ENCODE measurements around the gene TCF12. TPM values are rescaled to one million over a fixed set of nuclear protein-coding genes. Genes with fewer than 3 reads are reported as not detected.

TCF12 gene
- polyA plus RNA-seq, 1 experiment = 447 TPM

DNA sequence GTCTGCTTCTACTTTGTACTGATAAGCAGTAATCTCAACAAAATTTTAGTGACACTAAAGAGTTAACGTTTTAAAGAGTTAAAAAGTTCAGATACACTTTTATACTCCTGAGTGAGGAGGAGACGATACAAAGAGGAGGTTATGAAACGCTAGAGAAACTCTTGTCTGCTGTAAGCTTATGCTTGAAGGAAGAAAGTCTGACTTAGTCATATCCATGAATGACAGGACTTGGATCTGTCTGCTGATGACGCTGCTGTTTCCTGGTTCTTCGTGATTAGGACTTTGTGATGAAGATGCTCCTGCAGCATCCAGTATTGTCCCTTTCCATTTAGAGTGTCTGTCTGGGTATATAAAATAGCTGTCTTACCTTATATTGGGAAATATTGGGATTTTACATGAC is 15.8 kb downstream of the TCF12 start:
- ChIA-PET POLR2A (no interaction called here), CTCF (interaction anchor here (0.8 kb wide), 1 partner anchor 10 kb away, joined by 3 read pairs; no protein-coding TSS in a partner anchor)
- no peaks in the 10 kb centered on the region for H3K27me3 ChIP-seq (ENCODE audit: control insufficient read depth, insufficient read depth, low read length)
- no peak overlapping the region for H3K4me3 ChIP-seq (ENCODE audit: low read depth, low read length)
- H3K27ac ChIP-seq (ENCODE audit: low read depth, low read length) = no peak overlapping the region
- no peaks in the 10 kb centered on the region for H3K9me3 ChIP-seq (ENCODE audit: control insufficient read depth, insufficient read depth, low read length)
- TF ChIP-seq CTCF (IDR thresholded peaks at IDR 0.05; ENCODE audit: low read depth, low read length) = no peak
- no peak for DNase-seq (ENCODE audit: low read depth, low spot score)

DNA sequence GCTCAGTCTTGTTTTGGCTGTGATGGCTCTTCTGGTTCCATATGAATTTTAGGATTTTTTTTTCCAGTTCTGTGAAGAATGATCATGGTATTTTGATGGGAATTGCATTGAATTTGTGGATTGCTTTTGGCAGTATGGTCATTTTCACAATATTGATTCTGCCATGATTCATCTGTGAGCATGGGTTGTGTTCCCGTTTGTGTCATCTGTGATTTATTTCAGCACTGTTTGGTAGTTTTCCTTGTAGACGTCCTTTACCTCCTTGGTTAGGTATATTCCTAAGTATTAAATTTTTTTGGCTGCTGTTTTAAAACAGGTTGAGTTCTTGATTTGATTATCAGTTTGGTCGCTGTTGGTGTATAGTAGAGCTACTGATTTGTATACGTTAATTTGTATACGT is 18.5 kb downstream of the TCF12 start:
- no peak for DNase-seq (ENCODE audit: low read depth, low spot score)
- Histone ChIP-seq H3K9me3 (ENCODE audit: control insufficient read depth, insufficient read depth, low read length) (no peaks in the 10 kb centered on the region), H3K27ac (ENCODE audit: low read depth, low read length) (no peak overlapping the region), H3K27me3 (ENCODE audit: control insufficient read depth, insufficient read depth, low read length) (no peaks in the 10 kb centered on the region), H3K4me3 (ENCODE audit: low read depth, low read length) (no peak overlapping the region)
- ChIA-PET CTCF (no interaction called here), POLR2A (interaction anchor here (0.7 kb wide), 1 partner anchor 19 kb away, joined by 5 read pairs; the partner anchor contains the start of gene TCF12)
- no peak for TF ChIP-seq CTCF (IDR thresholded peaks at IDR 0.05; ENCODE audit: low read depth, low read length)

DNA sequence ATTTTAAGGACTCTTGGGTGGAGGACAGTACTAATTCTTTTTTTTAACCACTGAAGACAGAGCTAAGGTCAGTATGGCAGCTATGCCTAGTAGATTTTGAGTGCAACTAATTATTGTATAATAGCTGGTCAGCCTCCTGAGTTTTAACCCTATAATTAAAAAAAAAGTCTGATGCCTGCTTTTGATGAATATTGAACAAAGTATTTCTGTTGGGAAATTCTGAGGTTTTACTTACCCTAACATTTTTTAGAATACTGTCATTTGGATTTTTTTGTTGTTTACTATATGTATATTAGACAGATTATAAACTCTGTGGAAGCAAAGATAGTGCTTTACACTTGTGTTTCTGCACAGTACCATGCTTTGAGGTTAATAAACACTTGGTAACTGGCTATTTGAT is 20.8 kb downstream of the TCF12 start:
- Histone ChIP-seq H3K27ac (ENCODE audit: low read depth, low read length) (no peak overlapping the region), H3K27me3 (ENCODE audit: control insufficient read depth, insufficient read depth, low read length) (no peaks in the 10 kb centered on the region), H3K9me3 (ENCODE audit: control insufficient read depth, insufficient read depth, low read length) (no peaks in the 10 kb centered on the region), H3K4me3 (ENCODE audit: low read depth, low read length) (no peak overlapping the region)
- ChIA-PET POLR2A (interaction anchor here (1.1 kb wide), 1 partner anchor 9 kb away, joined by 3 read pairs; no protein-coding TSS in a partner anchor), CTCF (interaction anchor here (0.9 to 1.0 kb wide), 2 partner anchors 200 to 208 kb away, joined by 3 to 4 read pairs; no protein-coding TSS in a partner anchor)
- no peak for TF ChIP-seq CTCF (IDR thresholded peaks at IDR 0.05; ENCODE audit: low read depth, low read length)
- DNase-seq (ENCODE audit: low read depth, low spot score) = no peak

DNA sequence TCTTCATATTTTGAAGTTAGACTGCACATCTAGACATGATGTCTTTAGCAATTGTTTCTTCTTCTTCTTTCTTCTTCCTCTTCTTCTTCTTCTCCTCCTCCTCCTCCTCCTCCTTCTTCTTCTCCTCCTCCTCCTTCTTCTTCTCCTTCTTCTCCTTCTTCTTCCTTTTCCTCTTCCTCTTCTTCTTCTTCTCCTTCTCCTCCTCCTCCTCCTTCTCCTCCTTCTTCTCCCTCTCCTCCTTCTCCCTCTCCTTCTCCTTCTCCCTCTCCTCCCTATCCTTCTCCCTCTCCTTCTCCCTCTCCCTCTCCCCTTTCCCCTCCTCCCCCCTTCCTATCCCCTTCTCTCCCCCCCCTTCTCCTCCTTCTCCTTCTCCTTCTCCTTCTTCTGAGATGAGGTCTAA is 21.9 kb downstream of the TCF12 start:
- CTCF ChIA-PET = interaction anchor here (1.0 kb wide), 1 partner anchor 206 kb away, joined by 4 read pairs; no protein-coding TSS in a partner anchor

More for the DNA sequence above, 21.9 kb downstream of the TCF12 start:
- H3K4me3 ChIP-seq (ENCODE audit: low read depth, low read length) = no peak overlapping the region
- no peak overlapping the region for H3K27ac ChIP-seq (ENCODE audit: low read depth, low read length)
- TF ChIP-seq CTCF (IDR thresholded peaks at IDR 0.05; ENCODE audit: low read depth, low read length) = no peak
- H3K9me3 ChIP-seq (ENCODE audit: control insufficient read depth, insufficient read depth, low read length) = no peaks in the 10 kb centered on the region
- POLR2A ChIA-PET = no interaction called here
- no peak for DNase-seq (ENCODE audit: low read depth, low spot score)
- no peaks in the 10 kb centered on the region for H3K27me3 ChIP-seq (ENCODE audit: control insufficient read depth, insufficient read depth, low read length)

Measured in AG04450 (cell line).